IMR-90 (cell line): ENCODE results near the gene ITSN1. TPM values are rescaled to one million over a fixed set of nuclear protein-coding genes. Genes with fewer than 3 reads are reported as not detected.

ENCODE experiments used
- ATAC-seq: fragments of 200-7000 bp; cut with Tn5 transposase; 2 replicates; pipeline ENCODE4 v1.9.1; 2020; ENCODE audit warnings: low read depth, mild to moderate bottlenecking, moderate library complexity
- BruUV-seq: library from RNA; stranded (reverse); fragments of 400-500 nt; replicated peaks from 2 replicates; lab custom pipeline; 2021; lab: Mats Ljungman, UMichigan
- CTCF ChIA-PET: fragments of 300-600 bp; formaldehyde crosslinking; extraction: SDS; loops from one replicate; lab custom pipeline; 2021; ENCODE audit warnings: antibody characterized with exemption; lab: Yijun Ruan, JAX
- POLR2A ChIA-PET: fragments of 300-600 bp; sonication (Branson Sonifier 250); formaldehyde crosslinking; loops from one replicate; lab custom pipeline; 2022; ENCODE audit warnings: antibody characterized with exemption; ENCODE audit not compliant: unreplicated experiment; lab: Charles Lee
- DNase-seq: peaks from one replicate; pipeline ENCODE4 v3.0.0; 2013
- H2AFZ ChIP-seq: replicated peaks from 2 replicates; pipeline ENCODE3; 2013; ENCODE audit warnings: low read length, mild to moderate bottlenecking; ENCODE audit not compliant: poor library complexity
- H2AK5ac ChIP-seq: 2 replicates; pipeline ENCODE4 v1.6.1; 2013; ENCODE audit warnings: low read depth, low read length, inconsistent platforms
- H2AK9ac ChIP-seq: replicated peaks from 2 replicates; pipeline ENCODE3; 2013; ENCODE audit warnings: mild to moderate bottlenecking, low read depth, low read length, moderate library complexity; ENCODE audit not compliant: poor library complexity
- H2BK120ac ChIP-seq: 2 replicates; pipeline ENCODE4 v1.6.1; 2013; ENCODE audit warnings: low read depth, low read length, inconsistent platforms
- H2BK15ac ChIP-seq: 3 replicates; pipeline ENCODE4 v1.6.1; 2013; ENCODE audit warnings: low read depth, low read length, inconsistent platforms
- H2BK20ac ChIP-seq: 2 replicates; pipeline ENCODE4 v1.6.1; 2013; ENCODE audit warnings: low read depth, mild to moderate bottlenecking, inconsistent platforms, low read length, moderate library complexity
- H2BK5ac ChIP-seq: 2 replicates; pipeline ENCODE4 v1.6.1; 2013; ENCODE audit warnings: mild to moderate bottlenecking, low read depth, low read length, inconsistent platforms; ENCODE audit not compliant: poor library complexity, severe bottlenecking
- H3K14ac ChIP-seq: replicated peaks from 2 replicates; pipeline ENCODE4 v1.6.1; 2013; ENCODE audit warnings: low read depth, low read length, inconsistent platforms
- H3K18ac ChIP-seq: 2 replicates; pipeline ENCODE4 v1.6.1; 2013; ENCODE audit warnings: low read depth, low read length, control low read depth
- H3K23ac ChIP-seq: 2 replicates; pipeline ENCODE4 v1.6.1; 2013; ENCODE audit warnings: low read depth, low read length, inconsistent platforms
- H3K27ac ChIP-seq: 2 replicates; pipeline ENCODE4 v1.5.1; 2013; ENCODE audit warnings: mild to moderate bottlenecking, control low read depth, low read length; ENCODE audit not compliant: insufficient read depth
- H3K27me3 ChIP-seq: 2 replicates; pipeline ENCODE4 v1.6.1; 2013; ENCODE audit warnings: low read length; ENCODE audit not compliant: control insufficient read depth, insufficient read depth
- H3K36me3 ChIP-seq: 2 replicates; pipeline ENCODE4 v1.6.1; 2013; ENCODE audit warnings: low read length, mixed read lengths; ENCODE audit not compliant: control insufficient read depth, insufficient read depth
- H3K4ac ChIP-seq: 2 replicates; pipeline ENCODE4 v1.6.1; 2013; ENCODE audit warnings: low read depth, low read length, inconsistent platforms
- H3K4me1 ChIP-seq: 2 replicates; pipeline ENCODE4 v1.6.1; 2013; ENCODE audit warnings: low read length, mixed read lengths; ENCODE audit not compliant: control insufficient read depth, insufficient read depth
- H3K4me2 ChIP-seq: 2 replicates; pipeline ENCODE4 v1.6.1; 2013; ENCODE audit warnings: low read depth, mild to moderate bottlenecking, control low read depth, low read length, moderate library complexity
- H3K4me3 ChIP-seq: 2 replicates; pipeline ENCODE4 v1.5.1; 2013; ENCODE audit warnings: low read depth, mild to moderate bottlenecking, control low read depth, low read length, moderate library complexity; ENCODE audit not compliant: insufficient read depth
- H3K56ac ChIP-seq: 2 replicates; pipeline ENCODE4 v1.6.1; 2013; ENCODE audit warnings: low read length, inconsistent platforms; ENCODE audit not compliant: insufficient read depth; ENCODE audit errors: extremely low read depth
- H3K79me1 ChIP-seq, 2 experiments: 2 replicates each; pipeline ENCODE4 v1.6.1; 2013; ENCODE audit warnings: low read length in 2 of 2, inconsistent platforms in 1 of 2, low read depth in 1 of 2
- H3K9ac ChIP-seq: 2 replicates; pipeline ENCODE4 v1.6.1; 2013; ENCODE audit warnings: low read depth, low read length, control low read depth
- H3K9me1 ChIP-seq: 2 replicates; pipeline ENCODE4 v1.6.1; 2013; ENCODE audit warnings: low read length, inconsistent platforms; ENCODE audit not compliant: insufficient read depth
- H3K9me3 ChIP-seq: 2 replicates; pipeline ENCODE4 v1.6.1; 2013; ENCODE audit warnings: low read length; ENCODE audit not compliant: control insufficient read depth, insufficient read depth
- H4K20me1 ChIP-seq: 2 replicates; pipeline ENCODE4 v1.6.1; 2013; ENCODE audit warnings: low read length, inconsistent platforms; ENCODE audit not compliant: insufficient read depth
- H4K5ac ChIP-seq: 2 replicates; pipeline ENCODE4 v1.6.1; 2013; ENCODE audit warnings: mild to moderate bottlenecking, low read depth, low read length, control low read depth
- H4K8ac ChIP-seq, 2 experiments: 2 replicates each; pipeline ENCODE4 v1.6.1; 2013; ENCODE audit warnings: low read depth in 2 of 2, low read length in 2 of 2, control low read depth in 1 of 2, inconsistent platforms in 1 of 2
- H4K91ac ChIP-seq: 2 replicates; pipeline ENCODE4 v1.6.1; 2013; ENCODE audit warnings: low read depth, low read length, inconsistent platforms; ENCODE audit not compliant: insufficient read depth
- BHLHE40 ChIP-seq: fragments of 150-350 bp; IDR thresholded peaks from 2 replicates; pipeline ENCODE4 v1.6.1; 2016; ENCODE audit warnings: mild to moderate bottlenecking, low read depth, low read length
- CHD1 ChIP-seq: IDR thresholded peaks from 2 replicates; pipeline ENCODE4 v1.6.1; 2012; ENCODE audit warnings: low read depth, low read length, improper control_type of control experiment
- CTCF ChIP-seq: conservative IDR thresholded peaks from 2 replicates; pipeline ENCODE4 v1.5.1; 2012; ENCODE audit warnings: mild to moderate bottlenecking, low read depth, low read length, improper control_type of control experiment
- MAFK ChIP-seq: IDR thresholded peaks from 2 replicates; pipeline ENCODE4 v1.6.1; 2012; ENCODE audit warnings: low read depth, low read length, improper control_type of control experiment
- MAZ ChIP-seq: IDR thresholded peaks from 2 replicates; pipeline ENCODE4 v1.6.1; 2012; ENCODE audit warnings: low read depth, mild to moderate bottlenecking, low read length, improper control_type of control experiment, moderate library complexity, borderline replicate concordance
- MXI1 ChIP-seq: IDR thresholded peaks from 2 replicates; pipeline ENCODE4 v1.6.1; 2012; ENCODE audit warnings: low read depth, mild to moderate bottlenecking, low read length, moderate library complexity, borderline replicate concordance
- NFE2L2 ChIP-seq: fragments of 150-350 bp; IDR thresholded peaks from 2 replicates; pipeline ENCODE4 v1.6.1; 2016; ENCODE audit warnings: low read depth, mild to moderate bottlenecking, low read length
- RCOR1 ChIP-seq: IDR thresholded peaks from 2 replicates; pipeline ENCODE4 v1.6.1; 2012; ENCODE audit warnings: mild to moderate bottlenecking, low read length, improper control_type of control experiment; ENCODE audit not compliant: insufficient replicate concordance
- SMC3 ChIP-seq: fragments of 150-350 bp; IDR thresholded peaks from 2 replicates; pipeline ENCODE4 v1.6.1; 2016; ENCODE audit warnings: low read depth, mild to moderate bottlenecking, antibody characterized with exemption, low read length, moderate library complexity
- dilution Hi-C: fragments of 300-500 bp; cut with HindIII; formaldehyde crosslinking; loops from one replicate; pipeline ENCODE4 v1.14.3; 2018; ENCODE audit warnings: low sequenced_read_pairs; ENCODE audit not compliant: unreplicated experiment
- in situ Hi-C: fragments of 300-500 bp; cut with MboI; formaldehyde crosslinking; loops from 3 replicates; pipeline ENCODE4 v1.14.3; 2019; ENCODE audit warnings: low sequenced_read_pairs, inconsistent platforms, mixed read lengths
- intact Hi-C: fragments of 100-400 bp; cut with micrococcal nuclease; formaldehyde crosslinking; loops from 2 replicates; pipeline ENCODE4 v1.10.0; 2022
- polyA plus RNA-seq, 3 experiments: library from polyadenylated mRNA; depleted of rRNA; stranded (reverse); fragments of >200 nt; gene quantifications; 2 replicates each; pipeline ENCODE4 v1.2.3, GENCODE V29; 2012; ENCODE audit warnings: low replicate concordance in 1 of 3
- total RNA-seq: library from RNA; depleted of rRNA; stranded (reverse); fragments of >200 nt; gene quantifications from 2 replicates; pipeline ENCODE4 v1.2.3, GENCODE V29; 2012
- TF ChIP-seq, protein P1 (sequence below): fragments of 150-350 bp; IDR thresholded peaks from 2 replicates; pipeline ENCODE4 v1.6.1; 2017; ENCODE audit warnings: mild to moderate bottlenecking, antibody characterized with exemption, low read length, low read depth

ITSN1 gene
- total and polyA plus RNA-seq, 2 of the 4 experiments (the other 2 are of a cell fraction) = 45.4 to 62.0 TPM

DNA sequence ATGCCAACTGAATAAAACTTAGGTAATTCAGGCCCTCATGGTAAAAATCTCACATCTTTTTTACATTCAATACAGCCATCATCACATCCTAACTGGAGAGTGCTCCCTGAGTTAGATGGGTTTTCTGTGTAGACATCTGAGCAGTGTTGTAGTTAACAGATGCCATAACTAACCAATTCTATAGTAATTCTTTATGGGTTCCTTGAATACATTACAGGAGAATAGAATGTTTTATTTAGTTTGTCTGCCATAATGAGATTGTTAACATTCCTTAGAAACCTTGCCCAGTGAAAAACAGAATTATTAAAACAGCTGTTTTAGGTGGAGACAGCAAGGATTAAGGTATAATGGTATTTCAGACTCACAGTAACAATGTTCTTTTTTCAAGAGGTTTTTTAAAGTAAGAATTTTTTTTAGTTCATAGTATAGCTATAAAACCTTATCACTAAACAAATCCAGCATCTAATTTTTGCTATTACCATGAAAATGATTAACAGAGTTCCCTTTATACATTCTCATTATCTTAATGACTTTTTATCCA, 178.0 kb downstream of the ITSN1 start:
- dilution Hi-C loops (no loop called here), intact Hi-C loops (no loop called here), in situ Hi-C loops (no loop called here)
- H2AK5ac ChIP-seq = no peak overlapping the region
- H3K4me1 ChIP-seq = peaks cover 9% of the 10 kb centered on the region
- no peaks in the 10 kb centered on the region for H3K27me3 ChIP-seq
- H2AFZ ChIP-seq = no peak overlapping the region
- H3K4me2 ChIP-seq = no peak overlapping the region
- H3K9me1 ChIP-seq = peaks cover 2% of the 10 kb centered on the region; the same call in 1 of the 2 replicates
- peaks cover 20% of the 10 kb centered on the region for H3K36me3 ChIP-seq
- CTCF ChIA-PET = interaction anchor here (0.8 to 1.4 kb wide), 3 partner anchors 18 to 69 kb away, joined by 3 to 4 read pairs (median 3); no protein-coding TSS in a partner anchor
- no peak overlapping the region for H4K8ac ChIP-seq
- no peak overlapping the region for H3K18ac ChIP-seq
- no peaks in the 10 kb centered on the region for H4K20me1 ChIP-seq
- no peak overlapping the region; the same call in 1 of the 2 replicates for H3K27ac ChIP-seq
- POLR2A ChIA-PET = no interaction called here
- H3K9me3 ChIP-seq = no peaks in the 10 kb centered on the region
- H3K56ac ChIP-seq = no peak overlapping the region
- TF ChIP-seq CTCF (no peak), SMC3 (no peak), MXI1 (no peak), RCOR1 (no peak), CHD1 (no peak), NFE2L2 (no peak), MAFK (no peak), MAZ (no peak), BHLHE40 (no peak)
- TF ChIP-seq, protein P1, sequence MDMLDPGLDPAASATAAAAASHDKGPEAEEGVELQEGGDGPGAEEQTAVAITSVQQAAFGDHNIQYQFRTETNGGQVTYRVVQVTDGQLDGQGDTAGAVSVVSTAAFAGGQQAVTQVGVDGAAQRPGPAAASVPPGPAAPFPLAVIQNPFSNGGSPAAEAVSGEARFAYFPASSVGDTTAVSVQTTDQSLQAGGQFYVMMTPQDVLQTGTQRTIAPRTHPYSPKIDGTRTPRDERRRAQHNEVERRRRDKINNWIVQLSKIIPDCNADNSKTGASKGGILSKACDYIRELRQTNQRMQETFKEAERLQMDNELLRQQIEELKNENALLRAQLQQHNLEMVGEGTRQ = no peak
- DNase-seq (no peak), ATAC-seq (no peak; the same call in 1 of the 2 replicates)
- BruUV-seq = no TSS peak
- no peak overlapping the region for H2BK20ac ChIP-seq
- no peak overlapping the region for H4K91ac ChIP-seq
- no peak overlapping the region for H4K5ac ChIP-seq
- H2AK9ac ChIP-seq = no peak overlapping the region
- no peak overlapping the region for H3K4me3 ChIP-seq
- H2BK5ac ChIP-seq = no peak overlapping the region
- H3K4ac ChIP-seq = no peak overlapping the region
- peaks cover 0 to 2% of the 10 kb centered on the region in 2 experiments; a peak in 1 of 4 replicates for H3K79me1 ChIP-seq
- no peak overlapping the region for H3K9ac ChIP-seq
- H2BK15ac ChIP-seq = no peak overlapping the region
- H2BK120ac ChIP-seq = no peak overlapping the region
- H3K14ac ChIP-seq = no peak overlapping the region
- no peak overlapping the region for H3K23ac ChIP-seq
